Measurements from ENCODE around the gene ST6GALNAC5.

Gene ST6GALNAC5

GRCh38 chr1:77021732-77022131 lies 154.5 kb downstream of the ST6GALNAC5 start:
- no peak overlapping the region for H3K27ac ChIP-seq
- TF ChIP-seq ZFX (IDR thresholded peaks at IDR 0.05; ENCODE audit: borderline replicate concordance), result no peak
- no peak for TF ChIP-seq CTCF (IDR thresholded peaks at IDR 0.05)

- H3K27ac ChIP-seq, result no peak overlapping the region
- TF ChIP-seq CTCF (IDR thresholded peaks at IDR 0.05) (no peak), ZFX (IDR thresholded peaks at IDR 0.05; ENCODE audit: borderline replicate concordance) (no peak)
These were observed 157.2 kb downstream of the ST6GALNAC5 start for GRCh38 chr1:77024500-77024899.

GRCh38 chr1:77025599-77025998 lies 158.3 kb downstream of the ST6GALNAC5 start:
- TF ChIP-seq CTCF (IDR thresholded peaks at IDR 0.05) (no peak), ZFX (IDR thresholded peaks at IDR 0.05; ENCODE audit: borderline replicate concordance) (no peak)
- H3K27ac ChIP-seq, result no peak overlapping the region

- TF ChIP-seq ZFX (IDR thresholded peaks at IDR 0.05; ENCODE audit: borderline replicate concordance), result no peak
- no peak for TF ChIP-seq CTCF (IDR thresholded peaks at IDR 0.05)
- no peak overlapping the region for H3K27ac ChIP-seq
These were observed 158.9 kb downstream of the ST6GALNAC5 start for GRCh38 chr1:77026135-77026534.

GRCh38 chr1:77026640-77027039 lies 159.4 kb downstream of the ST6GALNAC5 start:
- TF ChIP-seq CTCF (IDR thresholded peaks at IDR 0.05) (no peak), ZFX (IDR thresholded peaks at IDR 0.05; ENCODE audit: borderline replicate concordance) (no peak)
- no peak overlapping the region for H3K27ac ChIP-seq

GRCh38 chr1:77027847-77028246 lies 160.6 kb downstream of the ST6GALNAC5 start:
- TF ChIP-seq CTCF (IDR thresholded peaks at IDR 0.05) (no peak), ZFX (IDR thresholded peaks at IDR 0.05; ENCODE audit: borderline replicate concordance) (no peak)
- no peak overlapping the region for H3K27ac ChIP-seq

GRCh38 chr1:77030401-77031105 lies 163.3 kb downstream of the ST6GALNAC5 start:
- H3K27ac ChIP-seq, result peak overlapping the region; percentile 47
- TF ChIP-seq CTCF (IDR thresholded peaks at IDR 0.05), result no peak
- TF ChIP-seq ZFX (IDR thresholded peaks at IDR 0.05; ENCODE audit: borderline replicate concordance), result no peak
